Prostate gland (tissue), 2 donors: Measurements from ENCODE around the gene TPR. TPM values are rescaled to one million over a fixed set of nuclear protein-coding genes. Genes with fewer than 3 reads are reported as not detected.

ENCODE experiments used
- DNase-seq: peaks from one replicate; pipeline ENCODE4 v3.0.0-alpha.2; 2019; ENCODE audit warnings: low spot score
- H3K27ac ChIP-seq, 2 donors: fragments of 200-600 bp; sonication (generic); 2 replicates each; pipeline ENCODE4 v1.5.1; 2017 to 2019
- H3K27me3 ChIP-seq: fragments of 200-600 bp; sonication (generic); replicated peaks from 2 replicates; pipeline ENCODE4 v1.5.1; 2019; ENCODE audit not compliant: insufficient read depth
- H3K36me3 ChIP-seq, 2 donors: fragments of 200-600 bp; sonication (generic); 1 replicate in 1 of 2; 2 replicates in 1 of 2; pipeline versions ENCODE4 v1.5.1 to v1.8.1; 2017 to 2019
- H3K4me1 ChIP-seq: fragments of 200-600 bp; sonication (generic); replicated peaks from 2 replicates; pipeline ENCODE4 v1.5.1; 2019
- H3K4me3 ChIP-seq, 2 donors: fragments of 200-600 bp; sonication (generic); 2 replicates each; pipeline ENCODE4 v1.5.1; 2017 to 2019
- H3K9me3 ChIP-seq: fragments of 200-600 bp; sonication (generic); 2 replicates; pipeline ENCODE4 v1.5.1; 2017
- POLR2A ChIP-seq: fragments of 450-650 bp; IDR thresholded peaks from one replicate; pipeline ENCODE4 v1.6.1; 2016; ENCODE audit warnings: antibody characterized with exemption, mild to moderate bottlenecking
- POLR2AphosphoS5 ChIP-seq: sonication (generic); formaldehyde crosslinking; IDR thresholded peaks from one replicate; pipeline ENCODE4 v1.6.1; 2017; ENCODE audit warnings: antibody characterized with exemption
- WGBS: methylation state at CpG from one replicate; pipeline ENCODE4 v1.1.5; 2018; 5-methylcytosine and 5-hydroxymethylcytosine counted together
- intact Hi-C: fragments of 100-400 bp; cut with DNase I; formaldehyde crosslinking; loops from one replicate; pipeline ENCODE4 v1.14.2; 2022
- total RNA-seq, 2 donors: library from RNA; depleted of rRNA; stranded (reverse); fragments of >200 nt; gene quantifications; one replicate each; pipeline ENCODE4 v1.1.0, GENCODE V29; 2016
- TF ChIP-seq, protein P1 (sequence below), 4 experiments: fragments of 200-600 bp in 2 of 4; fragments of 450-650 bp in 2 of 4; sonication (generic) in 2 of 4; IDR thresholded peaks; 1 replicate in 3 of 4; 2 replicates in 1 of 4; pipeline ENCODE4 v1.5.1; 2016 to 2019; ENCODE audit warnings: antibody characterized with exemption in 4 of 4, mild to moderate bottlenecking in 2 of 4, moderate library complexity in 2 of 4

The TPR gene
- total RNA-seq, 2 donors from 2014 or later = 46.7 to 110 TPM

DNA sequence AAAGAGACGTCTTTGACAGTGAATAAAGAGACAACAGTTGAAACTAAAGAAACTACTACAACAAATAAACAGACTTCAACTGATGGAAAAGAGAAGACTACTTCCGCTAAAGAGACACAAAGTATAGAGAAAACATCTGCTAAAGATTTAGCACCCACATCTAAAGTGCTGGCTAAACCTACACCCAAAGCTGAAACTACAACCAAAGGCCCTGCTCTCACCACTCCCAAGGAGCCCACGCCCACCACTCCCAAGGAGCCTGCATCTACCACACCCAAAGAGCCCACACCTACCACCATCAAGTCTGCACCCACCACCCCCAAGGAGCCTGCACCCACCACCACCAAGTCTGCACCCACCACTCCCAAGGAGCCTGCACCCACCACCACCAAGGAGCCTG, 68.5 kb downstream of the TPR start:
- intact Hi-C loops = no loop called here
- no peaks in the 10 kb centered on the region for H3K36me3 ChIP-seq
- H3K4me1 ChIP-seq = no peaks in the 10 kb centered on the region
- H3K4me3 ChIP-seq = no peak overlapping the region
- WGBS = 81% methylated on average over 3 of the region's 3 CpGs
- H3K27ac ChIP-seq = no peak overlapping the region
- TF ChIP-seq, protein P1, sequence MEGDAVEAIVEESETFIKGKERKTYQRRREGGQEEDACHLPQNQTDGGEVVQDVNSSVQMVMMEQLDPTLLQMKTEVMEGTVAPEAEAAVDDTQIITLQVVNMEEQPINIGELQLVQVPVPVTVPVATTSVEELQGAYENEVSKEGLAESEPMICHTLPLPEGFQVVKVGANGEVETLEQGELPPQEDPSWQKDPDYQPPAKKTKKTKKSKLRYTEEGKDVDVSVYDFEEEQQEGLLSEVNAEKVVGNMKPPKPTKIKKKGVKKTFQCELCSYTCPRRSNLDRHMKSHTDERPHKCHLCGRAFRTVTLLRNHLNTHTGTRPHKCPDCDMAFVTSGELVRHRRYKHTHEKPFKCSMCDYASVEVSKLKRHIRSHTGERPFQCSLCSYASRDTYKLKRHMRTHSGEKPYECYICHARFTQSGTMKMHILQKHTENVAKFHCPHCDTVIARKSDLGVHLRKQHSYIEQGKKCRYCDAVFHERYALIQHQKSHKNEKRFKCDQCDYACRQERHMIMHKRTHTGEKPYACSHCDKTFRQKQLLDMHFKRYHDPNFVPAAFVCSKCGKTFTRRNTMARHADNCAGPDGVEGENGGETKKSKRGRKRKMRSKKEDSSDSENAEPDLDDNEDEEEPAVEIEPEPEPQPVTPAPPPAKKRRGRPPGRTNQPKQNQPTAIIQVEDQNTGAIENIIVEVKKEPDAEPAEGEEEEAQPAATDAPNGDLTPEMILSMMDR (IDR thresholded peaks at IDR 0.05) = no peak
- TF ChIP-seq POLR2A = no peak
- no peak for TF ChIP-seq POLR2AphosphoS5
- no peaks in the 10 kb centered on the region for H3K27me3 ChIP-seq
- DNase-seq = no peak
- no peaks in the 10 kb centered on the region for H3K9me3 ChIP-seq

DNA sequence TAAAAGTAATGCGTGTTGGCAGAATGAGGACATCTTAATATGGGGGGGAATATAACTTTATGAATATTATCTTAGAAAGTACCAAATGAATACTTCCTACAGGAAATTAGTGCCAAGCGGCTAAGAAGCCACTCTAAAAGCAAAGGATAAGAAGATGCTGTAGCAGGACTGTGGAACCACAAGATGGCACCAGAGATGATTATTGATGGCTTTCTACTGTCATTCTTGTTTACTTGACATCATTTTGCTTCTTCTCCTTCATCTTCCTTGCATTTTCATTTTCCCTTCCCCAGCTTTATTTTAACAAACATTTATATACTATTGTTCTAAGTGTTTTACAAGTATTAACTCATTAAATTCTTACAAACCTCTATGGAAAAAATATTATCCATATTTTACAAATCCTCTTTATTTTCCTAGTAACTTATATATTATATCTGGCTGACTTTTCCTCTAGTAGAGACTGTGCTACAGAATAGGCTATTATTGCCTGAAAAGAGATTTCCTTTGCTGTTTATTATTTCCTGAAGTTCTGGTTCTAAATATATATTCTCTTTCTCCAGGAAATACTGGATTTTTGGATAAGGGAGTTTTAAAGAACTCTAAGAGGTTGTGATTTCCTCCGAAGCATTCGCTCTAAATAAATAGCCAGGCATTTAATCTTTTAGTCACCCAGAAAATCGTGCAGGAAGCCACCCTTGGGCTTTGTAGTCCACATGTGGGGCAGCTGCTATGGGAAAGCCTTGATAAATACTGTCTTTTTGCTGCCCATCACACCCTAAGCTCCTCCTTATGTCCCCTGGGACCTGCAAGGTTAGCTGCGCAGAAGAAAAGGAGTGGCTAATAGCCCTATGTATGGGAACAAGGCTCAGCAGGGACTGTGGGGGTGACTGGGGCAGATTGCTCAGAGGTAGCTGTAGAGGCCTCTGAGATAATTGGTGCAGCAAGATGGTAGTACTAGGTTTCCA, 69.8 kb downstream of the TPR start:
- H3K9me3 ChIP-seq = no peaks in the 10 kb centered on the region
- no peaks in the 10 kb centered on the region for H3K27me3 ChIP-seq
- H3K27ac ChIP-seq = no peak overlapping the region
- intact Hi-C loops = no loop called here
- H3K4me1 ChIP-seq = no peaks in the 10 kb centered on the region
- H3K36me3 ChIP-seq = no peaks in the 10 kb centered on the region
- H3K4me3 ChIP-seq = no peak overlapping the region
- no peak for DNase-seq
- TF ChIP-seq, protein P1 (IDR thresholded peaks at IDR 0.05) = no peak
- no peak for TF ChIP-seq POLR2AphosphoS5
- no peak for TF ChIP-seq POLR2A
- 57% methylated on average over 6 of the region's 6 CpGs for WGBS

DNA sequence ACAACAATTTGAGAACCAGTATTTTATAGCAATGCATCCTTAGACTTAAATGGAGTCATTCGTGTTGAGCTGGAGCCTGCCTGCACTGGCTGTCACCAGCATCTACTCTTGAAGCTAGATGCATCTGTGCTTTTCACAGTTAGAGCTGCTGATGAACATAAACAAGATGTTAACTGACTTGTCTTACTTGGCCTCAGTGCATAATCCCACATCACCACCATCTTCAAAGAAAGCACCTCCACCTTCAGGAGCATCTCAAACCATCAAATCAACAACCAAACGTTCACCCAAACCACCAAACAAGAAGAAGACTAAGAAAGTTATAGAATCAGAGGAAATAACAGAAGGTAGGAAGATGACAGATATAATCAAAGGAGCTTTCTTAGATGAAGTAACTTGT, 71.1 kb downstream of the TPR start:
- Histone ChIP-seq H3K27me3 (no peaks in the 10 kb centered on the region), H3K27ac (no peak overlapping the region), H3K9me3 (no peaks in the 10 kb centered on the region), H3K4me1 (no peaks in the 10 kb centered on the region), H3K36me3 (no peaks in the 10 kb centered on the region), H3K4me3 (no peak overlapping the region)
- WGBS = 68% methylated on average over 2 of the region's 2 CpGs
- no peak for TF ChIP-seq POLR2AphosphoS5
- intact Hi-C loops = no loop called here
- no peak for DNase-seq

DNA sequence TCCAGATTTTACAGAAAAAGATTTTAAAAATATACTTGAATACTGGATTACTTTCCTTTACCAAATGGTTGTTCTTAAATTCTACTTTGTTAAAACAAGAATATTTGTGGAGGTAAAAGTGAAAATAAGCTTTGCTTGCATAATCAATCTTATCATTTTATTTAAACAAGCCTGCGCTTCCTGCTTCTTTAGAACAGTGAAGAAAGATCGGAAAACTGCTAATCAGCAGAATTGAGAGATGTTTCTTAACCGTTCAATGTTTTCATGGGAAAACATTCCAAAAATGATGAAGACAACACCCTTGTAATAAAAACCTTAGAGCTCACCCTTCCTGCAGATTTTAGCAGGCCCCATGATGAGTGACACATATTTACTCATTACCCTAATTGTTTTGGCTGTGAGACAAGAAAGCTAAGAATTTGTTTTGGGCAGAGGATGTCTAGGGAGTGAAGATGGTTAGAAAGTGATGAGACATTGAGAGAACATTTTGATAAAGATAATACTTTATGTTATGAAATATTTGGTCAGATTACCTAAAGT, 72.6 kb downstream of the TPR start:
- Histone ChIP-seq H3K4me3 (no peak overlapping the region), H3K27ac (no peak overlapping the region), H3K27me3 (no peaks in the 10 kb centered on the region), H3K4me1 (no peaks in the 10 kb centered on the region), H3K36me3 (no peaks in the 10 kb centered on the region), H3K9me3 (no peaks in the 10 kb centered on the region)
- TF ChIP-seq, protein P1 (IDR thresholded peaks at IDR 0.05) = no peak
- TF ChIP-seq POLR2AphosphoS5 = no peak
- intact Hi-C loops = no loop called here
- no peak for DNase-seq
- WGBS = 72% methylated on average over 3 of the region's 3 CpGs

DNA sequence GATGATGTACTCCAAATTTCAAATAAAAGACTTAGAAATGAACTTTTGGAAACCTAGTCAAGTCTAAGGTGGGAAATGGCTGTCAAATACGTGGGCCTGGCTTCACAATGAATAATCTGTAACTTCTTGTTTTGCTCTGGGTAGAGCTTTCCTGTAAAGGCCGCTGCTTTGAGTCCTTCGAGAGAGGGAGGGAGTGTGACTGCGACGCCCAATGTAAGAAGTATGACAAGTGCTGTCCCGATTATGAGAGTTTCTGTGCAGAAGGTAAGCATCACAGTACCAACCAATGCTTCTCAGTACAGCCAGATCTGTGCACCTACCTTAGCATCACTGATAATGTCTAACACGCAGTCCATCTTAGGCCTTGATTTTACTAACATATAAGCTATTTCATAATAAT, 73.6 kb downstream of the TPR start:
- no peak for DNase-seq
- no peak overlapping the region for H3K4me3 ChIP-seq
- TF ChIP-seq POLR2A (no peak), POLR2AphosphoS5 (no peak)
- TF ChIP-seq, protein P1 (IDR thresholded peaks at IDR 0.05) = no peak
- 92% methylated on average over 7 of the region's 7 CpGs for WGBS
- no peaks in the 10 kb centered on the region for H3K4me1 ChIP-seq
- H3K9me3 ChIP-seq = no peaks in the 10 kb centered on the region
- H3K36me3 ChIP-seq = no peaks in the 10 kb centered on the region
- intact Hi-C loops = no loop called here
- no peak overlapping the region for H3K27ac ChIP-seq
- H3K27me3 ChIP-seq = no peaks in the 10 kb centered on the region
